ENCODE measurements around the gene MARCO.
"Not testable (repeated sequence)": the region's sequence is repeated elsewhere in the genome, so short reads cannot be mapped to it uniquely, and the experiment has no call there.

Gene MARCO

GRCh38 chr2:118945881-118946280, 3.9 kb downstream of the MARCO start:
- in situ Hi-C loops (cut with HindIII; ENCODE audit: low pct_ligation_motif_present, low sequenced_read_pairs): no loop called here
- H3K27me3 ChIP-seq (replicated peaks): no peaks in the 10 kb centered on the region
- H3K36me3 ChIP-seq (replicated peaks): no peaks in the 10 kb centered on the region
- no peak overlapping the region for H3K27ac ChIP-seq
- H3K4me3 ChIP-seq (ENCODE audit: low read depth, low read length): no peak overlapping the region
- no peak for DNase-seq
- no peak for TF ChIP-seq CTCF (IDR thresholded peaks at IDR 0.05; ENCODE audit: low read depth, low read length, missing control alignments)

GRCh38 chr2:118948266-118948665, 6.3 kb downstream of the MARCO start:
- in situ Hi-C loops (cut with HindIII; ENCODE audit: low pct_ligation_motif_present, low sequenced_read_pairs); H3K27ac ChIP-seq; H3K27me3 ChIP-seq (replicated peaks); H3K4me3 ChIP-seq (ENCODE audit: low read depth, low read length); H3K36me3 ChIP-seq (replicated peaks); DNase-seq: not testable (repeated sequence)

- in situ Hi-C loops (cut with HindIII; ENCODE audit: low pct_ligation_motif_present, low sequenced_read_pairs): no loop called here
- DNase-seq: no peak
- Histone ChIP-seq H3K27ac (no peak overlapping the region), H3K4me3 (ENCODE audit: low read depth, low read length) (no peak overlapping the region), H3K27me3 (replicated peaks) (no peaks in the 10 kb centered on the region), H3K36me3 (replicated peaks) (no peaks in the 10 kb centered on the region)
- TF ChIP-seq CTCF (IDR thresholded peaks at IDR 0.05; ENCODE audit: low read depth, low read length, missing control alignments): no peak
Measured at GRCh38 chr2:118954297-118955060, 12.5 kb downstream of the MARCO start.

GRCh38 chr2:118965737-118966136, 23.7 kb downstream of the MARCO start:
- no peak for TF ChIP-seq CTCF (IDR thresholded peaks at IDR 0.05; ENCODE audit: low read depth, low read length, missing control alignments)
- in situ Hi-C loops (cut with HindIII; ENCODE audit: low pct_ligation_motif_present, low sequenced_read_pairs): no loop called here
- Histone ChIP-seq H3K4me3 (ENCODE audit: low read depth, low read length) (no peak overlapping the region), H3K27ac (no peak overlapping the region), H3K36me3 (replicated peaks) (no peaks in the 10 kb centered on the region), H3K27me3 (replicated peaks) (no peaks in the 10 kb centered on the region)
- no peak for DNase-seq

- Histone ChIP-seq H3K4me3 (ENCODE audit: low read depth, low read length) (no peak overlapping the region), H3K27ac (no peak overlapping the region), H3K27me3 (replicated peaks) (no peaks in the 10 kb centered on the region), H3K36me3 (replicated peaks) (no peaks in the 10 kb centered on the region)
- DNase-seq: no peak
- TF ChIP-seq CTCF (IDR thresholded peaks at IDR 0.05; ENCODE audit: low read depth, low read length, missing control alignments): no peak
- in situ Hi-C loops (cut with HindIII; ENCODE audit: low pct_ligation_motif_present, low sequenced_read_pairs): no loop called here
Measured at GRCh38 chr2:118967124-118967880, 25.3 kb downstream of the MARCO start.

- H3K36me3 ChIP-seq (replicated peaks): no peaks in the 10 kb centered on the region
- H3K4me3 ChIP-seq (ENCODE audit: low read depth, low read length): no peak overlapping the region
- TF ChIP-seq CTCF (IDR thresholded peaks at IDR 0.05; ENCODE audit: low read depth, low read length, missing control alignments): no peak
- H3K27ac ChIP-seq: no peak overlapping the region
- DNase-seq: no peak
- in situ Hi-C loops (cut with HindIII; ENCODE audit: low pct_ligation_motif_present, low sequenced_read_pairs): no loop called here
- H3K27me3 ChIP-seq (replicated peaks): no peaks in the 10 kb centered on the region
Measured at GRCh38 chr2:118968042-118968441, 26.0 kb downstream of the MARCO start.

Data from brain microvascular endothelial cell (primary cell).